Left renal pelvis (tissue), 4 donors: ENCODE measurements around the gene SLC38A3. TPM values are rescaled to one million over a fixed set of nuclear protein-coding genes. Genes with fewer than 3 reads are reported as not detected.

ENCODE experiments used
- DNase-seq, 4 donors: peaks; one replicate each; pipeline ENCODE4 v3.0.0-alpha.2; 2013; ENCODE audit warnings: low read depth in 4 of 4, low spot score in 3 of 4
- polyA plus RNA-seq, 4 donors: library from polyadenylated mRNA; unstranded; fragments of 120-200 nt; gene quantifications; one replicate each; pipeline ENCODE4 v1.2.1, GENCODE V29; 2013; ENCODE audit not compliant: insufficient read length in 4 of 4

Gene SLC38A3
- polyA plus RNA-seq, 4 donors: 3.2 to 7.1 (median 6.1) TPM

DNA sequence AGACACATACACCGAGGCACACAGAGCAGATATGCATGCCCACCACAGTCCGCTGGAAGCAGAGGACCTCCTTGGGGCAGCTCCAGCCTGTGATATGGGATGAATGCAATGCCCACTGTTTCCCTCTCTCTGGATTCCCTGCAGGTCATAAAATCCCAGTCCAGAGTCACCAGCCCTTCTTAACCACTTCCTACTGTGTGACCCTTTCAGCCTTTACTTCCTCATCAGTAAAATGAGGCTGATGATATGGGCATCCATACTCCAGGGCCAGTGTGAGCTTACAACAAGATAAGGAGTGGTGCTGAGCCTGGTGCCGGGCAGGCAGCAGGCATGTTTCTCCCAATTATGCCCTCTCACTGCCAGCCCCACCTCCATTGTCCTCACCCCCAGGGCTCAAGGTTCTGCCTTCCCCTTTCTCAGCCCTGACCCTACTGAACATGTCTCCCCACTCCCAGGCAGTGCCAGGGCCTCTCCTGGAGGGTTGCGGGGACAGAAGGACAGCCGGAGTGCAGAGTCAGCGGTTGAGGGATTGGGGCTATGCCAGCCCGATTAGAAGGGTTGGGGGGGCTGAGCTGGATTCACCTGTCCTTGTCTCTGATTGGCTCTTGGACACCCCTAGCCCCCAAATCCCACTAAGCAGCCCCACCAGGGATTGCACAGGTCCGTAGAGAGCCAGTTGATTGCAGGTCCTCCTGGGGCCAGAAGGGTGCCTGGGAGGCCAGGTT, 14.0 kb upstream of the SLC38A3 start, which contains the start of gene GNAT1:
Gene GNAT1 (plus strand): TSS at position 675 of the 725 bp plus-strand sequence. CDS start 116 bp downstream, outside the sequence.
- DNase-seq: no peak

- DNase-seq: no peak
Observed at GRCh38 chr3:50192124-50192523, 12.9 kb upstream of the SLC38A3 start.

- peak in 2 of 4 donors; percentile 57 to 64 for DNase-seq
Observed at GRCh38 chr3:50192689-50193141, 12.4 kb upstream of the SLC38A3 start.

DNA sequence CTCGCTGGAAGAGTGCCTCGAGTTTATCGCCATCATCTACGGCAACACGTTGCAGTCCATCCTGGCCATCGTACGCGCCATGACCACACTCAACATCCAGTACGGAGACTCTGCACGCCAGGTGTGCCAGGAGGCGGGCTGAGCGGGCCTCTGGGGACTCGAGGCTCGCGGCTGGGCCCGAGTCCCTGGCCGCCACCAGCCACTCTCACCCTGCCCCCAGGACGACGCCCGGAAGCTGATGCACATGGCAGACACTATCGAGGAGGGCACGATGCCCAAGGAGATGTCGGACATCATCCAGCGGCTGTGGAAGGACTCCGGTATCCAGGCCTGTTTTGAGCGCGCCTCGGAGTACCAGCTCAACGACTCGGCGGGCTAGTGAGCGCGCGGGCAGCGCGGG, 11.8 kb upstream of the SLC38A3 start:
- DNase-seq: no peak

- DNase-seq: no peak
Observed at GRCh38 chr3:50193746-50194127, 11.3 kb upstream of the SLC38A3 start.

GRCh38 chr3:50194128-50194902, 10.8 kb upstream of the SLC38A3 start:
- peak in 1 of 4 donors; percentile 28 for DNase-seq

- DNase-seq: no peak
Observed at GRCh38 chr3:50194903-50195500, 10.1 kb upstream of the SLC38A3 start.

GRCh38 chr3:50195501-50196252, 9.4 kb upstream of the SLC38A3 start:
- no peak for DNase-seq

GRCh38 chr3:50196253-50196801, 8.7 kb upstream of the SLC38A3 start:
- DNase-seq: no peak

DNA sequence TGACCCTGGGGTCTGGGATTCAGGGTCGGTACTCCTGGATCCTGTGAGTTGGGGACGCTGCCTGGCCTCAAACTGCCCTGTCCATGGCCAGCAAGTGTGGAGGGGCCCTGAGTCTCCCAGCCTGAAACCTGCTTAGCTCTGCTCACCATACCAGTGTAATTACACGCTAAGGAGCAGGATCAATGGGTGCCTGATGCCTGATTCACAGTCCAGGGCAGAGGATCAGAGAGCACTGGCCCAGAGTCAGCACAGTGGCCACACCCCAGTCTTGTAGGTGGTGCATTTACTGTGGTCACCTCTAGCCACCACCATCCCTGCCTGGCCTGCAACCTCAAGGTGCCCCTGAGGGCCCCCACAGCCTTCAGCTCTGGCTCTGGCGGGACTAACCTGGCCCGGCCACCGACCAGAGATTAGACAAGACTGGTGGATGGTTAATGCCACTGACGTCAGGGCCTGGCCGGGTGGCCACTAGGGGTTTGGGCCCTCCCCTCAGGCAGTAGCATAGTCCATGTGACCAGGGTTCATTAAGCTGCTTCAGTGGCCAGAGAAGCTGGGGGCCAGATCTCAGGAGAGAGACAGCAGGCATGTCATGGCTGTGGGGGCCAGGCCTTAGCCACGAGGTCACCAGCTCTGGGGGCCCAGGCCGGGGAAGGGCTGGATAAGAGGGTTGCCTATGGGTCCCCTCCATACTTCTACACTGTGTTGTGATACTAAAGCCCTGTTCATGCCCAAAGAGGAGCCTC, 3.3 kb upstream of the SLC38A3 start:
- no peak for DNase-seq

DNA sequence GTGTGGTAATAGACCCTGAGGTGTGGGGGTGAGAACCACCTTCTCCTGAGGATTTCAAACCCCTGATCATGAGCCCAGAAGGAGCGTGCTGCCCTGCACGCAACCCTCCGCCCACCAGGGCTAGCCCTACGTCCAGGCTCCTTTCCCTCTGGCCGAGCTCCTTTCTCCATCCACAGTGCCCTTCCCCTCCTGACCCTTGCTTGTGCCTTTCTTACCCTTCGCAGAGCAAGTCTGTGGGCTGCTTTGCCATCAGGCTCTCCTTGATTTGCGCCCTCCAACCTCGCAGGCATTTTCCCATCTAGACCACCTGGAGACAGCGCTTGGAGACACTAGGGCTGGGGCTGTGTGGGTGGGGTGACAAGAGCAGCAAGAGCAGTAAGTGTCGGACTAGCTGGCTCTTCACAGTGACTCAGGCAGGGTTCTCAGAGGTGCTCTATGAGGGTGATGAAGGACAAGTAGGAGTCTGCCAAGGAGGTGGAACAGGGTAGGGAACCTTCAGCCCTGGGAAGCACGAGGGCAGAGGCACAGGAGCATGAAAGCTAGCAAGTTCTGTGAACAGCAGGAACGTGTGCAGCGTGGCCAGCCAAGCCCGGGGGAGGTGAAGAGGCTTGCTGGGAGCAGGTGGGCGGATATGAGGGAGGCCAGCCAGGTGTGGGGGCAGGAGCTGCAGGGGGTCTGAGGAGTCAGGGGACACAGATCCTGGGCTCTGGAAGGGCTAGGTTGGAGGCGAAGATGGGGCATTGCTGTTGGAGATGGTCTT, 2.5 kb upstream of the SLC38A3 start:
- DNase-seq: no peak

GRCh38 chr3:50203113-50203808, 1.8 kb upstream of the SLC38A3 start:
- no peak for DNase-seq

DNA sequence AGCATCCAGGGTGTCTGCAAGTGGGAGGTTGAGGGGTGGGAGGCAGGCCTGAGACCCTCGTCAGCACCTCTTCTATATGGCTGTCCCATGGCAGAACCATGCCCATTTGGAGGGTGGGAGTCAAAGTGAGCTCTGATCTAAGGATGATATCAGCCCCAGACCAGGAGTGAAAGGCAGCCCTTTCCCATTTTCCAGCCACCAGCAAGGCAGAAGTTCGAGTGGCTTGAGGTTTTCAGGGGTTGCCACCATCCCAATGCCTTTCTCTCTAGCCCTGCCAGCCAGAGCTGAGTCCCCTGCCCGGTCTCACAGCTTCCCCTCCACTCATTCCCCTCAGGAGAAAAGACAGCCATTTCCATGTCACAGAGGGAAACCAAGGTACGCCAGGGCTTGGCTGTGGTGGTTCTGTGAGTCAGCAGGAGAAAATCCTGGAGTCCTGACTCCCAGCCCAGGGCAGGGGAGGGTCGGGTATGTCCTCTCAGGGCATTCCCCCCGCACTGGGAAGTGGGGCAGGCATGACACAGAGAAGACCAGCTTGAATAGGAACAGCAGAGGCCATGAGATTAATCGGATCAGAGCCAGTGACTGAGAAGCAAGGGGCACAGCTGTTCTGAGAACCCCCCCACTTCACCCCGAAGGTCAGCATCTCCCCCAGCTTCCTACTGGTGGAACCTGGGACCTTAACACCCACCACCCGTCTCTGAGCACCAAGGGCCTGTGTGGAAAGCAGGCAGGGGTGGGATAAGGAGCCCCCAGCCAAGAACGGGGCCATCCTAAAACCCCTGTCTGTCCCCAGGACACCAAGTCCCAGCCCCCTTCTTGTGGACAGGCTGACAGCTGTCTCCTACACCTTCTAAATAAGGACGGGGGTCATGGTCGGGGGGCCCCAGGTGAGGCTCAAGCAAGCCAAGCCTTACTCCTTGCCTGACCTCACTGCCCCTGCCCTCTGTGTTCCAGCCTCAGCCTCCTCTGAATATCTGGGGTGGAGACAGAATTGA, 965 bp upstream of the SLC38A3 start:
- no peak for DNase-seq

GRCh38 chr3:50205413-50206276, 574 bp downstream of the SLC38A3 start:
- no peak for DNase-seq

DNA sequence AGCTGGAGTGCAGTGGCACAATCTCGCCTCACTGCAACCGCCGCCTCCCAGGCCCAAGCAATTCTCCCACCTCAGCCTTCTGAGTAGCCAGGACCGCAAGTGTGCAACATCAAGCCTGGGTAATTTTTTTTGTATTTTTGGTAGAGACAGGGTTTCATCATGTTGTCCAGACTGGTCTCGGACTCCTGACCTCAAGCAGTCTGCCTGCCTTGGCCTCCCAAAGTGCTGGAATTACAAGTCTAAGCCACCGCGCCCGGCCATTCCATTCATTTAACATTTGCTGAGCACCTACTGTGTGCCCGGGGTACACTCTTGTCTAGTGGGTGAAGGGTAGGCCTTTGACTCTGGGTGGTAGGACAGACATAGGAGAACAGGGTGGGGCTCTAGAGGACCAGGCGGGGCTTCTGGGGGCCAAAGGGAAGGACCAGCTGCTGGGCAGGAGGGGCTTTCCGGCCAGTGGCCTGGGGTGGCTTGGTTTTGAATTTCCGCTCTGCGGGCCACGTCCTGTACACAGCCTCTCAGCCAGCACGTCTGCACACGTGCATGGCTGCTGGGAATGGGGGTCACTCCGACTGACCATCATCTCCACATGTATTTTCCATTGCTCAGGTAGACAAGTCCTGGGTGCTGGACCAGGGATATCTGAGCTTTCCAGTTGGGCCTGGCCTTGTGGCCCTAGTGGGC, 2.4 kb downstream of the SLC38A3 start:
- no peak for DNase-seq
